Mammary epithelial cell (primary cell): ENCODE measurements around the gene ZSCAN21.

ENCODE experiments used
- EZH2 ChIP-seq: IDR thresholded peaks from 2 replicates; pipeline ENCODE4 v1.6.1; 2012; ENCODE audit warnings: low read length, inconsistent platforms, borderline replicate concordance
- TF ChIP-seq, protein P1 (sequence below), 2 donors: IDR thresholded peaks in 1 of 2; conservative IDR thresholded peaks in 1 of 2; 2 replicates each; pipeline ENCODE4 v1.5.1; 2011 to 2012; ENCODE audit warnings: inconsistent platforms in 2 of 2, low read length in 2 of 2, mild to moderate bottlenecking in 2 of 2, control low read depth in 1 of 2, low read depth in 1 of 2; ENCODE audit not compliant: insufficient read depth in 1 of 2; ENCODE audit errors: extremely low read depth in 1 of 2

GRCh38 chr7:100065452-100066186 is 16.0 kb downstream of the ZSCAN21 start:
- TF ChIP-seq EZH2, result no peak
- TF ChIP-seq, protein P1, sequence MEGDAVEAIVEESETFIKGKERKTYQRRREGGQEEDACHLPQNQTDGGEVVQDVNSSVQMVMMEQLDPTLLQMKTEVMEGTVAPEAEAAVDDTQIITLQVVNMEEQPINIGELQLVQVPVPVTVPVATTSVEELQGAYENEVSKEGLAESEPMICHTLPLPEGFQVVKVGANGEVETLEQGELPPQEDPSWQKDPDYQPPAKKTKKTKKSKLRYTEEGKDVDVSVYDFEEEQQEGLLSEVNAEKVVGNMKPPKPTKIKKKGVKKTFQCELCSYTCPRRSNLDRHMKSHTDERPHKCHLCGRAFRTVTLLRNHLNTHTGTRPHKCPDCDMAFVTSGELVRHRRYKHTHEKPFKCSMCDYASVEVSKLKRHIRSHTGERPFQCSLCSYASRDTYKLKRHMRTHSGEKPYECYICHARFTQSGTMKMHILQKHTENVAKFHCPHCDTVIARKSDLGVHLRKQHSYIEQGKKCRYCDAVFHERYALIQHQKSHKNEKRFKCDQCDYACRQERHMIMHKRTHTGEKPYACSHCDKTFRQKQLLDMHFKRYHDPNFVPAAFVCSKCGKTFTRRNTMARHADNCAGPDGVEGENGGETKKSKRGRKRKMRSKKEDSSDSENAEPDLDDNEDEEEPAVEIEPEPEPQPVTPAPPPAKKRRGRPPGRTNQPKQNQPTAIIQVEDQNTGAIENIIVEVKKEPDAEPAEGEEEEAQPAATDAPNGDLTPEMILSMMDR (conservative IDR thresholded peaks at IDR 0.05 in 1 of 2, IDR thresholded peaks at IDR 0.05 in 1 of 2; ENCODE audit: extremely low read depth in 1 of 2, insufficient read depth in 1 of 2, low read depth in 1 of 2, low read length in 2 of 2), result no peak
